GM12878 (cell line): ENCODE measurements around the gene EMP1. TPM values are rescaled to one million over a fixed set of nuclear protein-coding genes. Genes with fewer than 3 reads are reported as not detected.

ENCODE experiments used
- EGR1 ChIP-seq, 2 experiments: IDR thresholded peaks; 1 replicate in 1 of 2; 2 replicates in 1 of 2; pipeline ENCODE4 v1.6.1; 2011 to 2012; ENCODE audit warnings: low read depth in 2 of 2, low read length in 2 of 2, borderline replicate concordance in 1 of 2, mild to moderate bottlenecking in 1 of 2, moderate library complexity in 1 of 2
- POLR2A ChIP-seq: IDR thresholded peaks from 2 replicates; pipeline ENCODE4 v1.6.1; 2011; ENCODE audit warnings: low read depth, mild to moderate bottlenecking, low read length
- RAD21 ChIP-seq: IDR thresholded peaks from 2 replicates; pipeline ENCODE4 v1.6.1; 2011; ENCODE audit warnings: mild to moderate bottlenecking, low read depth, low read length, moderate library complexity; ENCODE audit not compliant: insufficient read depth
- RFX5 ChIP-seq: IDR thresholded peaks from 2 replicates; pipeline ENCODE4 v1.6.1; 2011; ENCODE audit warnings: low read depth, low read length, improper control_type of control experiment
- SMC3 ChIP-seq: IDR thresholded peaks from 2 replicates; pipeline ENCODE4 v1.6.1; 2011; ENCODE audit warnings: low read length, improper control_type of control experiment, borderline replicate concordance
- polyA plus RNA-seq, 11 experiments: library from polyadenylated mRNA; depleted of rRNA in 4 of 11; unstranded in 6 of 11; stranded (reverse) in 5 of 11; fragments of >200 nt; fragmentation: Nextera tagmentation in 4 of 11; fragmentation: Illumina TruSeq in 1 of 11; extraction: Ambion mirVana in 4 of 11; extraction: Trizol in 1 of 11; gene quantifications; 1 replicate in 1 of 11; 2 replicates in 10 of 11; pipeline versions ENCODE4 v1.2.1 to v1.2.3, GENCODE V29; 2011 to 2016; ENCODE audit warnings: inconsistent platforms in 2 of 11, missing spikeins in 2 of 11, low read depth in 1 of 11
- total RNA-seq, 4 experiments: library from RNA; depleted of rRNA in 3 of 4; stranded (reverse); fragments of >200 nt in 3 of 4; fragmentation: Illumina TruSeq in 1 of 4; extraction: Trizol in 1 of 4; gene quantifications; 2 replicates each; pipeline versions ENCODE4 v1.2.1 to v1.2.3, GENCODE V29; 2013 to 2021
- TF ChIP-seq, protein P1 (sequence below): IDR thresholded peaks from 2 replicates; pipeline ENCODE4 v1.6.1; 2012; ENCODE audit warnings: improper control_type of control experiment, low read depth, low read length; ENCODE audit not compliant: insufficient replicate concordance
- TF ChIP-seq, protein P2 (sequence below): IDR thresholded peaks from 2 replicates; pipeline ENCODE4 v1.6.1; 2012; ENCODE audit warnings: low read length, inconsistent platforms
- TF ChIP-seq, protein P3 (sequence below): fragments of 450-650 bp; formaldehyde crosslinking; IDR thresholded peaks from 2 replicates; pipeline ENCODE4 v1.4.0; 2022; ENCODE audit warnings: mild to moderate bottlenecking, moderate library complexity

Gene EMP1
- total and polyA plus RNA-seq, 10 of the 15 experiments (the other 5 are each of a cell fraction or from before 2014, with no cell fraction given): 0.09 to 0.90 (median 0.25) TPM; not detected in 1

DNA sequence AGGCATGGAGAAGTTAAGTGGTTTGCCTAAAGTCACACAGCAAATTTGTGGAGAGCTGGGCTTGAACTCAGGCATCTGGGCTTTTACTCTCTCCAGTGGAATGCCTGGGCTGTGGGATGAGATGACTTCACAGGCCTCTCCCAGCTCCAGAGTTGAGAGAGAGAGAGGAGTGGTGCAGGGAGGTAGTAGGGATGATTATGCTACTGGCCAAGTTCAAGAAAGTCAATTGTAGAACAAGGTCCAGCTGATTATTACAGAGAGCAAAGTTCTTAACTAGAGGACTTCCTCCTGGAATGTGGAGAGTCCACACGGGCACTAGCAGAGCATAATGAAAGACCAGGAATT is 769 bp upstream of the EMP1 start (continued):
- TF ChIP-seq, protein P1, sequence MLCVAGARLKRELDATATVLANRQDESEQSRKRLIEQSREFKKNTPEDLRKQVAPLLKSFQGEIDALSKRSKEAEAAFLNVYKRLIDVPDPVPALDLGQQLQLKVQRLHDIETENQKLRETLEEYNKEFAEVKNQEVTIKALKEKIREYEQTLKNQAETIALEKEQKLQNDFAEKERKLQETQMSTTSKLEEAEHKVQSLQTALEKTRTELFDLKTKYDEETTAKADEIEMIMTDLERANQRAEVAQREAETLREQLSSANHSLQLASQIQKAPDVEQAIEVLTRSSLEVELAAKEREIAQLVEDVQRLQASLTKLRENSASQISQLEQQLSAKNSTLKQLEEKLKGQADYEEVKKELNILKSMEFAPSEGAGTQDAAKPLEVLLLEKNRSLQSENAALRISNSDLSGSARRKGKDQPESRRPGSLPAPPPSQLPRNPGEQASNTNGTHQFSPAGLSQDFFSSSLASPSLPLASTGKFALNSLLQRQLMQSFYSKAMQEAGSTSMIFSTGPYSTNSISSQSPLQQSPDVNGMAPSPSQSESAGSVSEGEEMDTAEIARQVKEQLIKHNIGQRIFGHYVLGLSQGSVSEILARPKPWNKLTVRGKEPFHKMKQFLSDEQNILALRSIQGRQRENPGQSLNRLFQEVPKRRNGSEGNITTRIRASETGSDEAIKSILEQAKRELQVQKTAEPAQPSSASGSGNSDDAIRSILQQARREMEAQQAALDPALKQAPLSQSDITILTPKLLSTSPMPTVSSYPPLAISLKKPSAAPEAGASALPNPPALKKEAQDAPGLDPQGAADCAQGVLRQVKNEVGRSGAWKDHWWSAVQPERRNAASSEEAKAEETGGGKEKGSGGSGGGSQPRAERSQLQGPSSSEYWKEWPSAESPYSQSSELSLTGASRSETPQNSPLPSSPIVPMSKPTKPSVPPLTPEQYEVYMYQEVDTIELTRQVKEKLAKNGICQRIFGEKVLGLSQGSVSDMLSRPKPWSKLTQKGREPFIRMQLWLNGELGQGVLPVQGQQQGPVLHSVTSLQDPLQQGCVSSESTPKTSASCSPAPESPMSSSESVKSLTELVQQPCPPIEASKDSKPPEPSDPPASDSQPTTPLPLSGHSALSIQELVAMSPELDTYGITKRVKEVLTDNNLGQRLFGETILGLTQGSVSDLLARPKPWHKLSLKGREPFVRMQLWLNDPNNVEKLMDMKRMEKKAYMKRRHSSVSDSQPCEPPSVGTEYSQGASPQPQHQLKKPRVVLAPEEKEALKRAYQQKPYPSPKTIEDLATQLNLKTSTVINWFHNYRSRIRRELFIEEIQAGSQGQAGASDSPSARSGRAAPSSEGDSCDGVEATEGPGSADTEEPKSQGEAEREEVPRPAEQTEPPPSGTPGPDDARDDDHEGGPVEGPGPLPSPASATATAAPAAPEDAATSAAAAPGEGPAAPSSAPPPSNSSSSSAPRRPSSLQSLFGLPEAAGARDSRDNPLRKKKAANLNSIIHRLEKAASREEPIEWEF: no peak
- TF ChIP-seq RFX5 (no peak), RAD21 (no peak), POLR2A (no peak), SMC3 (no peak), EGR1 (IDR thresholded peaks at IDR 0.05; ENCODE audit: borderline replicate concordance in 1 of 2, low read depth in 2 of 2, low read length in 2 of 2) (no peak)
- TF ChIP-seq, protein P2, sequence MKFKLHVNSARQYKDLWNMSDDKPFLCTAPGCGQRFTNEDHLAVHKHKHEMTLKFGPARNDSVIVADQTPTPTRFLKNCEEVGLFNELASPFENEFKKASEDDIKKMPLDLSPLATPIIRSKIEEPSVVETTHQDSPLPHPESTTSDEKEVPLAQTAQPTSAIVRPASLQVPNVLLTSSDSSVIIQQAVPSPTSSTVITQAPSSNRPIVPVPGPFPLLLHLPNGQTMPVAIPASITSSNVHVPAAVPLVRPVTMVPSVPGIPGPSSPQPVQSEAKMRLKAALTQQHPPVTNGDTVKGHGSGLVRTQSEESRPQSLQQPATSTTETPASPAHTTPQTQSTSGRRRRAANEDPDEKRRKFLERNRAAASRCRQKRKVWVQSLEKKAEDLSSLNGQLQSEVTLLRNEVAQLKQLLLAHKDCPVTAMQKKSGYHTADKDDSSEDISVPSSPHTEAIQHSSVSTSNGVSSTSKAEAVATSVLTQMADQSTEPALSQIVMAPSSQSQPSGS: no peak
- TF ChIP-seq, protein P3, sequence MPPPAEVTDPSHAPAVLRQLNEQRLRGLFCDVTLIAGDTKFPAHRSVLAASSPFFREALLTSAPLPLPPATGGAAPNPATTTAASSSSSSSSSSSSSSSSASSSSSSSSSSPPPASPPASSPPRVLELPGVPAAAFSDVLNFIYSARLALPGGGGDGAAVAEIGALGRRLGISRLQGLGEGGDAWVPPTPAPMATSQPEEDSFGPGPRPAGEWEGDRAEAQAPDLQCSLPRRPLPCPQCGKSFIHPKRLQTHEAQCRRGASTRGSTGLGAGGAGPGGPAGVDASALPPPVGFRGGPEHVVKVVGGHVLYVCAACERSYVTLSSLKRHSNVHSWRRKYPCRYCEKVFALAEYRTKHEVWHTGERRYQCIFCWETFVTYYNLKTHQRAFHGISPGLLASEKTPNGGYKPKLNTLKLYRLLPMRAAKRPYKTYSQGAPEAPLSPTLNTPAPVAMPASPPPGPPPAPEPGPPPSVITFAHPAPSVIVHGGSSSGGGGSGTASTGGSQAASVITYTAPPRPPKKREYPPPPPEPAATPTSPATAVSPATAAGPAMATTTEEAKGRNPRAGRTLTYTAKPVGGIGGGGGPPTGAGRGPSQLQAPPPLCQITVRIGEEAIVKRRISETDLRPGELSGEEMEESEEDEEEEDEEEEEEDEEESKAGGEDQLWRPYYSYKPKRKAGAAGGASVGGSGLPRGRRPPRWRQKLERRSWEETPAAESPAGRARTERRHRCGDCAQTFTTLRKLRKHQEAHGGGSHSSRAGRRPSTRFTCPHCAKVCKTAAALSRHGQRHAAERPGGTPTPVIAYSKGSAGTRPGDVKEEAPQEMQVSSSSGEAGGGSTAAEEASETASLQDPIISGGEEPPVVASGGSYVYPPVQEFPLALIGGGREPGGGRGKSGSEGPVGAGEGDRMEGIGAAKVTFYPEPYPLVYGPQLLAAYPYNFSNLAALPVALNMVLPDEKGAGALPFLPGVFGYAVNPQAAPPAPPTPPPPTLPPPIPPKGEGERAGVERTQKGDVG (CRISPR knock-in tag): no peak
